ENCODE results near the gene ASTN2. TPM values are rescaled to one million over a fixed set of nuclear protein-coding genes. Genes with fewer than 3 reads are reported as not detected.
A peak's percentile ranks its signal among the peaks of the same experiment; 100 is the strongest.
"Not testable (repeated sequence)": the region's sequence is repeated elsewhere in the genome, so short reads cannot be mapped to it uniquely, and the experiment has no call there.

Gene ASTN2
- total RNA-seq, 4 donors from 2014 or later, result 0.97 to 4.7 (median 3.0) TPM

DNA sequence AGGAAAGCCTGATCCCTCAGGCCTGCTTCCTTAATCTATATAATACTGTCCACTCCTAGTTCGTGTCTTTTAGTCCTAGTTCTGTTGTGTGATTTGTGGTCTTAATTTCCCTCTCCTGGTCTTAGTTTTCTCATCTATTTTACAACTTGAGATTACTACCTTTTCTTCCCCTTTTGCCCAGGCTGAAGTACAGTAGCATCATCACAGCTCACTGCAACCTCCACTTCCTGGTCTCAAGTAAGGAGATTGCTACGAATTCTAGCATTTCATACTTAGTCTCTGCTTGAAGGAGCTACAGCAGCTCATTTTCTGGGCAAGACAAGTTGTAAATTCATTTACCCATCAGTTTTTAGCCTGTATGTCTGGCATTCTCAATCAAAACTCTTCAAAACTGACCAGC lies 722.2 kb downstream of the ASTN2 start:
- no peak overlapping the region for H3K4me3 ChIP-seq (ENCODE audit: low read depth, poor library complexity, severe bottlenecking)
- WGBS, 2 donors, result 54 to 59% methylated on average over 2 of the region's 2 CpGs
- intact Hi-C loops (cut with DNase I; ENCODE audit: low total_unique reads), result no loop called here
- TF ChIP-seq, protein P1, sequence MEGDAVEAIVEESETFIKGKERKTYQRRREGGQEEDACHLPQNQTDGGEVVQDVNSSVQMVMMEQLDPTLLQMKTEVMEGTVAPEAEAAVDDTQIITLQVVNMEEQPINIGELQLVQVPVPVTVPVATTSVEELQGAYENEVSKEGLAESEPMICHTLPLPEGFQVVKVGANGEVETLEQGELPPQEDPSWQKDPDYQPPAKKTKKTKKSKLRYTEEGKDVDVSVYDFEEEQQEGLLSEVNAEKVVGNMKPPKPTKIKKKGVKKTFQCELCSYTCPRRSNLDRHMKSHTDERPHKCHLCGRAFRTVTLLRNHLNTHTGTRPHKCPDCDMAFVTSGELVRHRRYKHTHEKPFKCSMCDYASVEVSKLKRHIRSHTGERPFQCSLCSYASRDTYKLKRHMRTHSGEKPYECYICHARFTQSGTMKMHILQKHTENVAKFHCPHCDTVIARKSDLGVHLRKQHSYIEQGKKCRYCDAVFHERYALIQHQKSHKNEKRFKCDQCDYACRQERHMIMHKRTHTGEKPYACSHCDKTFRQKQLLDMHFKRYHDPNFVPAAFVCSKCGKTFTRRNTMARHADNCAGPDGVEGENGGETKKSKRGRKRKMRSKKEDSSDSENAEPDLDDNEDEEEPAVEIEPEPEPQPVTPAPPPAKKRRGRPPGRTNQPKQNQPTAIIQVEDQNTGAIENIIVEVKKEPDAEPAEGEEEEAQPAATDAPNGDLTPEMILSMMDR (IDR thresholded peaks at IDR 0.05), result no peak
- TF ChIP-seq POLR2A (IDR thresholded peaks at IDR 0.05), result no peak
- no peak for DNase-seq (ENCODE audit: low spot score in 2 of 2)

DNA sequence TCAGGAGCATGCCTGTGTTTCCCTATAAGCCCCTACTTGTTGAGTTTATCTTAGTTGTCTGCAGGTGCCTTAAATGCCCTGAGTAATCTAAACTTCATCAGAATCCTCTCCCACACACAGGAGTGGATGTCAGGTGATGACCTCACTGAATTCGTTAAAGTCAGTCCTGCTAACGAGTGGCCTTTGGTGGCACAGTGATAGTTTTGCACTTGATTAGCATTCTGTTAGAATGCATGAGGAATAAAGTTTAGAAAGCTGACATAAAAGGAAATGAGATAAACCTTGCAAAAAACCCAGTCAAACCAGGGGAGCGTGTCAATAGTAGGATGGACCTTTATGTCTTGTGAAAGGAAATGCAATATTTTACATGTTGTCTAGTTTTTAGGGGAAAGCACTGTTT lies 723.2 kb downstream of the ASTN2 start:
- no peak for DNase-seq (ENCODE audit: low spot score in 2 of 2)
- no peak overlapping the region for H3K4me3 ChIP-seq (ENCODE audit: low read depth, poor library complexity, severe bottlenecking)
- TF ChIP-seq POLR2A (IDR thresholded peaks at IDR 0.05), result no peak
- TF ChIP-seq, protein P1 (IDR thresholded peaks at IDR 0.05), result no peak
- intact Hi-C loops (cut with DNase I; ENCODE audit: low total_unique reads), result no loop called here
- WGBS, 2 donors, result 71 to 90% methylated on average over 3 of the region's 3 CpGs

DNA sequence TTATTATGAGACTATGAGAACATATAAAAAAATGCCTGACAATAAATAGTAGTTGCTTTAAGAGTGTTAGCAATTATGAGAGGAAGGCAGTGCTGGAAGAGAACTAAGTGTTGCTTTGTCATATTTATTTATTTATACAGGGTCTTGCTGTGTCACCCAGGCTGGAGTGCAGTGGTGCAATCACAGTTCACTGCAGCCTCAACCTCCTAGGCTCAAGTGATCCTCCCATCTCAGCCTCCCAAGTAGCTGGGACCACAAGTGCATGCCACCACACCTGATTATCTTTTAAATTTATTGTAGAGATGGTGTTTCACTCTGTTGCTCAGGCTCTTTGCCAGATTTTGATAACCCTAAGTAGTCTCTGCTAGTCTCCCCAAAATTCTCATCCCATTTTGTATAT lies 724.1 kb downstream of the ASTN2 start:
- H3K4me3 ChIP-seq (ENCODE audit: low read depth, poor library complexity, severe bottlenecking); DNase-seq (ENCODE audit: low spot score in 2 of 2); intact Hi-C loops (cut with DNase I; ENCODE audit: low total_unique reads): not testable (repeated sequence)

DNA sequence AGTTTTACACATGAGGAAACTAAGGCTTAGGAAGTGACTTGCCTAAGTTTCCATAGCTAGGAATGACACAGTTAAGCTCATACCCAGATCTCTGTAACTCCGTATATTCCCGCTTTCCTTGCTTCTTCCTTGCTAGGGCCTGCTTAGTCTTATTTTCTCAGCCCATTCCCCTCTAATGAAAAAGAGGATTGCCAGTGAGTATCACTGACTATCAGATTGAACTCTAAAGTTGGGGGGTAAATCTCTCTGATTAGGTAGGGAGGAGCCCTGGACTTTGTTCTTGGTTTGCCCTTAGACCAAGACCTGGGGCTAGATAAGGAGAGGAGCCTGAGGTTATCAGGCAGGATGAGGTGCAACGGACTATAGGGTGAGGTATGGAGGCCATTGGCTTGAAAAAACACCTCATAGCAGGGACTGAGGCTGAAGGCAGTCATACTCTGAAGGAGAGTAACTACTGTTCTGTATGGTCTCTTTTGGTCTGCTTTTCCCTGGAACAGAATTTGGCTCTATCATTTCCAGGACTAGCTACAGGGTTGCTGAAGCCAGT lies 725.3 kb downstream of the ASTN2 start:
- intact Hi-C loops (cut with DNase I; ENCODE audit: low total_unique reads), result no loop called here
- TF ChIP-seq, protein P1 (IDR thresholded peaks at IDR 0.05), result no peak
- no peak for TF ChIP-seq POLR2A (IDR thresholded peaks at IDR 0.05)
- WGBS, 2 donors, result 91 to 92% methylated on average over 3 of the region's 3 CpGs

DNA sequence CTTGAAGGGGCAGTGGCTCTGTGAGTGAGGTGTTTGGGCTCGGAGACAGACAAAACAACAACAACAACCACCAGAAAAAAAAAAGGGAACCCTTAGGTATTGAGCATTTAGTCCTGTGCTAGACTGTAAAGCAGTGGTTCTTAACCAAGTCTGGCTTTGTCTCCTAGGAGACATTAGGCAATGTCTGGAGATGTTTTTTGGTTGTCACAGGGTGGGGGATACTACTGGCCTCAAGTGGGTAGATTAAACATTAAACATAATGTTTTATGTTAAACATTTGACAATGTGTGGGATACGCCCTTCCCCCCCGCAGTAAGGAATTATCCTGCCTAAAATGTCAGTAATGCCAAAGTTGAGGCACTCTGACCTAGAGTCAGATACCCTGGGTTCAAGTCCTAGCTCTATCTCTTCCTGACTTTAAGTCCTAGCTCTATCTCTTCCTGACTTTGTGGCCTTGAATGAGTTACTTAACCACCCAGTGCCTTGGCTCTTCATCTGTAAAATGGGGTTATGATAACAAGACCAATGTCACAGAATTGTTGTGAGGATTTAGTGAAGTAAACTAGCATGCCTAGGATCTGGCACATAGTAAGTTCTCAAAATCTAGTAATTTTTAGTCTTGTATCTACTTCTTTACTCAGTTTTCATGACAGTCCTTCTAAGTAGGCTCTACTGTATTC lies 725.9 kb downstream of the ASTN2 start:
- 87 to 88% methylated on average over 3 of the region's 3 CpGs for WGBS, 2 donors
- TF ChIP-seq, protein P1 (IDR thresholded peaks at IDR 0.05), result no peak
- no peak for TF ChIP-seq POLR2A (IDR thresholded peaks at IDR 0.05)
- H3K4me3 ChIP-seq (ENCODE audit: low read depth, poor library complexity, severe bottlenecking), result no peak overlapping the region
- intact Hi-C loops (cut with DNase I; ENCODE audit: low total_unique reads), result no loop called here
- DNase-seq (ENCODE audit: low spot score in 2 of 2), result no peak

More for the DNA sequence above, 725.3 kb downstream of the ASTN2 start:
- no peak for DNase-seq (ENCODE audit: low spot score in 2 of 2)
- H3K4me3 ChIP-seq (ENCODE audit: low read depth, poor library complexity, severe bottlenecking), result no peak overlapping the region

DNA sequence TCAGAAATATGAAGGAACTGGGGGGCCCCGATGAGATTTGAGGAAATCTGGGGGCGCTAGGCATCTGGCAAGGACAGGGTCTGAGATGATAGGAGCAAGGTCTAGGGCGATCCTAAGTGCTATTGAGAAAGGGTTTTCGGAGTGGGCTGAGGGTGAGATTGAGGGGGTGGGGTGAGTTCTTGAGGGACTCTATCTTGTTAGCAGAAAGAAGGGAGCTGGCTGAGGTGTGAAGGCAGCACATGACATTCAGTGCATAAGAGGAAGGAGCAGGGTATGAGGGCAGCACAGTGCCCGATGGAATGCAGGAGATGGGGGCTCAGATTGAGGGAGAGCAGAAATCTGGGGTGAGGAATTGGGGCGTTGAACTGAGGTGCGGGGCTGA lies 727.1 kb downstream of the ASTN2 start:
- peak overlapping the region; percentile 51 for H3K4me3 ChIP-seq (ENCODE audit: low read depth, poor library complexity, severe bottlenecking)
- 13% methylated on average over 7 of the region's 7 CpGs for WGBS, 2 donors
- TF ChIP-seq, protein P1 (IDR thresholded peaks at IDR 0.05), result no peak
- no peak for TF ChIP-seq POLR2A (IDR thresholded peaks at IDR 0.05)
- no peak for DNase-seq (ENCODE audit: low spot score in 2 of 2)
- intact Hi-C loops (cut with DNase I; ENCODE audit: low total_unique reads), result no loop called here

Data from lower leg skin (tissue), 4 donors.